Measurements from ENCODE around the gene MACROD1. TPM values are rescaled to one million over a fixed set of nuclear protein-coding genes. Genes with fewer than 3 reads are reported as not detected.

The MACROD1 gene
- polyA plus RNA-seq, 1 experiment, result 8.1 TPM

DNA sequence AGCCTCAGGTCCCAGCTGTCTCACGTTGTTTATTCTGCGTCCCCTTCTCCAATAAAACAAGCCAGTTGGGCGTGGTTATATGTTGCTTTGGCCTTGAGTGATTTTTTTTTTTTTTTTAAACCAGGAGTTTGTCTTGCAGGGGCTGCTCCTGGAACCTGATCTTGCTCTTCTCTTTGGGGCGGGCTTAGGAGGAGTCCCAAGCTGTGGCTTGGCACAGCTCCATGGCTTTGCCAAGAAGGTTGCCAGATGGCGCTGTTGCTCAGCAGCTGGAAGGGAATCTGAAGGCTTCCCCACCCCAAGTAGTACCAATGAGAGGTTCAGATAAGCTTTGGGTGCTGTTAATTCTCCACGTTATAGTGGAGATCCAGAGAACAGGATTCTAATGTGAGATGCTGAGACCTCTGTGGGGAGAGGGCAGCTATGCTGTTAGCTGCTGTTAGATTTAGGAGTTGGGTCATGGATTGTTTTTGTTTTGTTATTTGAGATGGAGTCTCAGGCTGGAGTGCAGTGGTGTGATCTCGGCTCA is 38.6 kb upstream of the MACROD1 start:
- H3K9me3 ChIP-seq (ENCODE audit: control insufficient read depth, insufficient read depth, low read length), result no peaks in the 10 kb centered on the region; the same call in 1 of the 2 replicates

DNA sequence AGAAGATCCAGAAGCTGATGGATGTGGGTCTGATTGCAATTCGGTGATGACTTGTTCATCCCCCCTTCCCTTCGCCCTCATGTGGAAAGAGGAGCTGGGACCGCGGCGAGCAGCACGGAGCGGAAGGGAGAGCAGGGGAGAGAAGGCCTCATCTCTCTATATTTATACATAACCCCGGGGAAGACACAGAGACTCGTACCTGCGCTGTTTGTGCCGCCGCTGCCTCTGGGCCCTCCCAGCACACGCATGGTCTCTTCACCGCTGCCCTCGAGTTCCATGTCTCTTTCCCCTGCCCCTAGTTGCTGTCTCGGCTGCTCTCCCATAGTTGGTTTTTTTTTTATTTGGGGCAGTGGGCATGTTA is 38.1 kb upstream of the MACROD1 start:
- ChIA-PET CTCF (interaction anchor here (0.6 to 6.8 kb wide), 23 partner anchors 8 to 370 kb away, joined by 3 to 125 read pairs (median 5); partner anchors contain the start of genes NUDT22, PLCB3, PRDX5 and TRMT112), POLR2A (interaction anchor here (1.0 to 2.0 kb wide), 8 partner anchors 11 to 97 kb away, joined by 3 to 17 read pairs (median 4); partner anchors contain the start of genes NUDT22, STIP1 and TRPT1)
- Histone ChIP-seq H3K27me3 (ENCODE audit: control insufficient read depth, insufficient read depth, low read length) (no peaks in the 10 kb centered on the region), H3K9me3 (ENCODE audit: control insufficient read depth, insufficient read depth, low read length) (no peaks in the 10 kb centered on the region; the same call in 1 of the 2 replicates), H3K27ac (ENCODE audit: low read depth, low read length) (peak overlapping the region; percentile 21), H3K4me3 (ENCODE audit: low read depth, low read length) (no peak overlapping the region)
- no peak for DNase-seq (ENCODE audit: low read depth, low spot score)
- TF ChIP-seq, protein P1, sequence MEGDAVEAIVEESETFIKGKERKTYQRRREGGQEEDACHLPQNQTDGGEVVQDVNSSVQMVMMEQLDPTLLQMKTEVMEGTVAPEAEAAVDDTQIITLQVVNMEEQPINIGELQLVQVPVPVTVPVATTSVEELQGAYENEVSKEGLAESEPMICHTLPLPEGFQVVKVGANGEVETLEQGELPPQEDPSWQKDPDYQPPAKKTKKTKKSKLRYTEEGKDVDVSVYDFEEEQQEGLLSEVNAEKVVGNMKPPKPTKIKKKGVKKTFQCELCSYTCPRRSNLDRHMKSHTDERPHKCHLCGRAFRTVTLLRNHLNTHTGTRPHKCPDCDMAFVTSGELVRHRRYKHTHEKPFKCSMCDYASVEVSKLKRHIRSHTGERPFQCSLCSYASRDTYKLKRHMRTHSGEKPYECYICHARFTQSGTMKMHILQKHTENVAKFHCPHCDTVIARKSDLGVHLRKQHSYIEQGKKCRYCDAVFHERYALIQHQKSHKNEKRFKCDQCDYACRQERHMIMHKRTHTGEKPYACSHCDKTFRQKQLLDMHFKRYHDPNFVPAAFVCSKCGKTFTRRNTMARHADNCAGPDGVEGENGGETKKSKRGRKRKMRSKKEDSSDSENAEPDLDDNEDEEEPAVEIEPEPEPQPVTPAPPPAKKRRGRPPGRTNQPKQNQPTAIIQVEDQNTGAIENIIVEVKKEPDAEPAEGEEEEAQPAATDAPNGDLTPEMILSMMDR (IDR thresholded peaks at IDR 0.05; ENCODE audit: low read depth, low read length), result no peak

More for the DNA sequence above, 38.6 kb upstream of the MACROD1 start:
- H3K27ac ChIP-seq (ENCODE audit: low read depth, low read length), result no peak overlapping the region
- TF ChIP-seq, protein P1 (IDR thresholded peaks at IDR 0.05; ENCODE audit: low read depth, low read length), result peak; percentile 67
- ChIA-PET POLR2A (interaction anchor here (0.7 to 2.0 kb wide), 9 partner anchors 8 to 96 kb away, joined by 3 to 17 read pairs (median 4); partner anchors contain the start of genes NUDT22, STIP1 and TRPT1), CTCF (interaction anchor here (0.6 to 6.8 kb wide), 27 partner anchors 8 to 370 kb away, joined by 3 to 125 read pairs (median 4); partner anchors contain the start of genes NUDT22, PLCB3, PRDX5 and TRMT112)
- no peaks in the 10 kb centered on the region for H3K27me3 ChIP-seq (ENCODE audit: control insufficient read depth, insufficient read depth, low read length)
- H3K4me3 ChIP-seq (ENCODE audit: low read depth, low read length), result no peak overlapping the region
- DNase-seq (ENCODE audit: low read depth, low spot score), result peak; percentile 95

DNA sequence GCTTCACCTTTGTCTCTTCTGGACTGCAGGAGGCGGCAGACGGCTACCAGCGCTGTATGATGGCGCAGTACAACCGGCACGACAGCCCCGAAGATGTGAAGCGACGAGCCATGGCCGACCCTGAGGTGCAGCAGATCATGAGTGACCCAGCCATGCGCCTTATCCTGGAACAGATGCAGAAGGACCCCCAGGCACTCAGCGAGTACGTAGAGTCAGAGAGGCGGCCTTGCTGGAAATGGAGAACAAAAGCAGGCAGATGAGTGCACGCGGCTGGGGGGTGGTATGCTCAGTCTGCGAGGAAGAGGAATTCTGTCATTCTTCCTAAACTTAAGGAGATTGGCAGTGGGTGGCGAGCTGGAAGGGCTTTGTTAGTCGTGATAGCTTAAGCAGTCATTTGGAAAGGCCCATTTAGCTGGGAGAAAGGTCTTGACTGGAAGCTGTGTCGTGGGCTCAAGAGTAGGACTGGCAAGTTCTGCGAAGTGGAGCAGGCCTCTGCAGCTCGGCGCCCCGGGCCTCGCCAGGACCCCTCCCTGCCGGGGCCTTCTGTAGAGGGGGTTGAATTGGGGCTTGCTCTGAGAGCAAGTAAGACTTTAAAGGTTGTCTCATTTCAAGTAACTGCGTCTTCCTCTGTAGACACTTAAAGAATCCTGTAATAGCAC is 37.6 kb upstream of the MACROD1 start:
- Histone ChIP-seq H3K9me3 (ENCODE audit: control insufficient read depth, insufficient read depth, low read length) (no peaks in the 10 kb centered on the region; the same call in 1 of the 2 replicates), H3K4me3 (ENCODE audit: low read depth, low read length) (no peak overlapping the region), H3K27me3 (ENCODE audit: control insufficient read depth, insufficient read depth, low read length) (no peaks in the 10 kb centered on the region), H3K27ac (ENCODE audit: low read depth, low read length) (peak overlapping the region; percentile 21)
- CTCF ChIA-PET, result interaction anchor here (0.6 to 6.8 kb wide), 9 partner anchors 11 to 294 kb away, joined by 3 to 125 read pairs (median 21); partner anchors contain the start of gene PLCB3
- no peak for DNase-seq (ENCODE audit: low read depth, low spot score)
- POLR2A ChIA-PET, result interaction anchor here (0.6 to 2.0 kb wide), 4 partner anchors 18 to 1389 kb away, joined by 3 to 17 read pairs (median 6); partner anchors contain the start of gene STIP1
- TF ChIP-seq, protein P1 (IDR thresholded peaks at IDR 0.05; ENCODE audit: low read depth, low read length), result no peak

DNA sequence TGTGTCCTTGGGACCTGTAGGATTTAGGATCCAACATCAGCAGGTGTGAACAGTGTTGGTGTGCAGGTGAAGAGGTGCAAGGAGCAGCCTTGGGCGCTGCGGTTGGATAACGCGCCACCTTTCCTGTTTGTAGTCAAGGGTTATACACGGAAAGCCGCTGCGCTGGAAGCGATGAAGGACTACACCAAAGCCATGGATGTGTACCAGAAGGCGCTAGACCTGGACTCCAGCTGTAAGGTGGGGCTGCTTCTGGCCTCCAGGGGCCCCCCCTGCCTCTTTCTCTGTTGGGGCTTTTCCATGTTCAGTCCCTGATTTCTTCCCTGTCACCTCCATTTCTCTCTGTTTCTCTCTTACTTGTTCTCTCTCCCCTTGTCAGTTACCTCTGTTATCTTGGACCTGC is 37.1 kb upstream of the MACROD1 start:
- POLR2A ChIA-PET, result interaction anchor here (0.6 to 0.9 kb wide), 2 partner anchors 33 to 1388 kb away, joined by 4 read pairs; no protein-coding TSS in a partner anchor
- Histone ChIP-seq H3K4me3 (ENCODE audit: low read depth, low read length) (no peak overlapping the region), H3K9me3 (ENCODE audit: control insufficient read depth, insufficient read depth, low read length) (no peaks in the 10 kb centered on the region; the same call in 1 of the 2 replicates), H3K27ac (ENCODE audit: low read depth, low read length) (no peak overlapping the region), H3K27me3 (ENCODE audit: control insufficient read depth, insufficient read depth, low read length) (no peaks in the 10 kb centered on the region)
- DNase-seq (ENCODE audit: low read depth, low spot score), result no peak
- TF ChIP-seq, protein P1 (IDR thresholded peaks at IDR 0.05; ENCODE audit: low read depth, low read length), result no peak
- CTCF ChIA-PET, result interaction anchor here (3.5 to 6.8 kb wide), 2 partner anchors 42 to 100 kb away, joined by 22 to 125 read pairs; no protein-coding TSS in a partner anchor

Measured in AG04450 (cell line).